GM12878 (cell line): ENCODE measurements around the gene ZNF124.

ENCODE experiments used
- CBX5 ChIP-seq: sonication (generic); IDR thresholded peaks from 2 replicates; pipeline ENCODE4 v1.6.1; 2016; ENCODE audit warnings: low read depth, moderate library complexity, mild to moderate bottlenecking, inconsistent platforms
- CTCF ChIP-seq, 3 experiments: IDR thresholded peaks in 2 of 3; conservative IDR thresholded peaks in 1 of 3; 2 replicates each; pipeline ENCODE4 v1.5.1; 2011; ENCODE audit warnings: low read depth in 3 of 3, low read length in 3 of 3, mild to moderate bottlenecking in 3 of 3, control low read depth in 2 of 3, moderate library complexity in 2 of 3, inconsistent platforms in 1 of 3, mixed read lengths in 1 of 3; ENCODE audit not compliant: control insufficient read depth in 2 of 3, insufficient read depth in 1 of 3; ENCODE audit errors: extremely low read depth in 1 of 3
- POLR2A ChIP-seq: IDR thresholded peaks from 2 replicates; pipeline ENCODE4 v1.6.1; 2011; ENCODE audit warnings: low read depth, mild to moderate bottlenecking, low read length
- RAD21 ChIP-seq: IDR thresholded peaks from 2 replicates; pipeline ENCODE4 v1.6.1; 2011; ENCODE audit warnings: mild to moderate bottlenecking, low read depth, low read length, moderate library complexity; ENCODE audit not compliant: insufficient read depth
- RFX5 ChIP-seq: IDR thresholded peaks from 2 replicates; pipeline ENCODE4 v1.6.1; 2011; ENCODE audit warnings: low read depth, low read length, improper control_type of control experiment
- SMAD5 ChIP-seq: IDR thresholded peaks from 2 replicates; pipeline ENCODE4 v1.6.1; 2016; ENCODE audit warnings: antibody characterized with exemption, low read depth
- ZNF384 ChIP-seq: IDR thresholded peaks from 2 replicates; pipeline ENCODE4 v1.6.1; 2012; ENCODE audit warnings: low read depth, mild to moderate bottlenecking, low read length, improper control_type of control experiment, borderline replicate concordance
- ZZZ3 ChIP-seq: IDR thresholded peaks from 2 replicates; pipeline ENCODE4 v1.6.1; 2011; ENCODE audit warnings: low read depth; ENCODE audit not compliant: control insufficient read depth, insufficient read length
- TF ChIP-seq, protein P1 (sequence below): IDR thresholded peaks from 2 replicates; pipeline ENCODE4 v1.6.1; 2011; ENCODE audit warnings: mild to moderate bottlenecking, low read depth, low read length, moderate library complexity; ENCODE audit not compliant: insufficient replicate concordance

- TF ChIP-seq ZNF384: no peak
- no peak for TF ChIP-seq CTCF (IDR thresholded peaks at IDR 0.05 in 2 of 3, conservative IDR thresholded peaks at IDR 0.05 in 1 of 3; ENCODE audit: control insufficient read depth in 2 of 3, extremely low read depth in 1 of 3, insufficient read depth in 1 of 3, low read depth in 3 of 3, low read length in 3 of 3)
- TF ChIP-seq ZZZ3: no peak
- TF ChIP-seq RFX5: no peak
- TF ChIP-seq POLR2A: no peak
- TF ChIP-seq, protein P1, sequence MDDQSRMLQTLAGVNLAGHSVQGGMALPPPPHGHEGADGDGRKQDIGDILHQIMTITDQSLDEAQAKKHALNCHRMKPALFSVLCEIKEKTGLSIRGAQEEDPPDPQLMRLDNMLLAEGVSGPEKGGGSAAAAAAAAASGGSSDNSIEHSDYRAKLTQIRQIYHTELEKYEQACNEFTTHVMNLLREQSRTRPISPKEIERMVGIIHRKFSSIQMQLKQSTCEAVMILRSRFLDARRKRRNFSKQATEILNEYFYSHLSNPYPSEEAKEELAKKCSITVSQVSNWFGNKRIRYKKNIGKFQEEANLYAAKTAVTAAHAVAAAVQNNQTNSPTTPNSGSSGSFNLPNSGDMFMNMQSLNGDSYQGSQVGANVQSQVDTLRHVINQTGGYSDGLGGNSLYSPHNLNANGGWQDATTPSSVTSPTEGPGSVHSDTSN: no peak
- no peak for TF ChIP-seq RAD21
- TF ChIP-seq CBX5: no peak
- no peak for TF ChIP-seq SMAD5
Observed at GRCh38 chr1:247204177-247204647, 32.4 kb upstream of the ZNF124 start.
